Activated CD4-positive, alpha-beta T cell treated with anti-CD3 and anti-CD28 coated beads for 24 hours (primary cell): ENCODE results near the gene SPAM1.
"Not testable (repeated sequence)": the region's sequence is repeated elsewhere in the genome, so short reads cannot be mapped to it uniquely, and the experiment has no call there.

Experiments used
- DNase-seq, 2 donors: peaks; one replicate each; pipeline ENCODE4 v3.0.0-alpha.2; 2020; ENCODE audit warnings: low read depth in 2 of 2

SPAM1 gene

GRCh38 chr7:123924941-123925340, at the start of gene SPAM1:
TSS of gene SPAM1 (plus strand) at chr7:123925241. CDS start at chr7:123953571, 28,330 bp downstream.
- DNase-seq: no peak

- DNase-seq: no peak
Observed at GRCh38 chr7:123876557-123877256, 48.3 kb upstream of the SPAM1 start.

- no peak for DNase-seq
Observed at GRCh38 chr7:123879628-123880027, 45.4 kb upstream of the SPAM1 start.

GRCh38 chr7:123881300-123881699, 43.7 kb upstream of the SPAM1 start:
- no peak for DNase-seq

- no peak for DNase-seq
Observed at GRCh38 chr7:123883154-123883553, 41.9 kb upstream of the SPAM1 start.

- DNase-seq: no peak
Observed at GRCh38 chr7:123888192-123888591, 36.8 kb upstream of the SPAM1 start.

GRCh38 chr7:123894753-123895152, 30.3 kb upstream of the SPAM1 start:
- not testable (repeated sequence) for DNase-seq

GRCh38 chr7:123901101-123901500, 23.9 kb upstream of the SPAM1 start:
- DNase-seq: no peak

GRCh38 chr7:123905714-123906113, 19.3 kb upstream of the SPAM1 start:
- no peak for DNase-seq

GRCh38 chr7:123916240-123916724, 8.8 kb upstream of the SPAM1 start:
- DNase-seq: no peak

- no peak for DNase-seq
Observed at GRCh38 chr7:123917878-123918277, 7.2 kb upstream of the SPAM1 start.

- DNase-seq: no peak
Observed at GRCh38 chr7:123918309-123918708, 6.7 kb upstream of the SPAM1 start.

- no peak for DNase-seq
Observed at GRCh38 chr7:123923599-123923998, 1.4 kb upstream of the SPAM1 start.

- DNase-seq: no peak
Observed at GRCh38 chr7:123929107-123929506, 4.1 kb downstream of the SPAM1 start.

- DNase-seq: no peak
Observed at GRCh38 chr7:123929655-123930054, 4.6 kb downstream of the SPAM1 start.

- no peak for DNase-seq
Observed at GRCh38 chr7:123935436-123936381, 10.7 kb downstream of the SPAM1 start.

- no peak for DNase-seq
Observed at GRCh38 chr7:123936388-123936787, 11.3 kb downstream of the SPAM1 start.

- DNase-seq: no peak
Observed at GRCh38 chr7:123939784-123940183, 14.7 kb downstream of the SPAM1 start.

GRCh38 chr7:123941391-123942180, 16.5 kb downstream of the SPAM1 start:
- DNase-seq: no peak

GRCh38 chr7:123944395-123944794, 19.4 kb downstream of the SPAM1 start:
- no peak for DNase-seq

- no peak for DNase-seq
Observed at GRCh38 chr7:123945938-123946337, 20.9 kb downstream of the SPAM1 start.

- DNase-seq: no peak
Observed at GRCh38 chr7:123948136-123948535, 23.1 kb downstream of the SPAM1 start.
